K562 (cell line): ENCODE measurements around the gene CHN2. TPM values are rescaled to one million over a fixed set of nuclear protein-coding genes. Genes with fewer than 3 reads are reported as not detected.

Experiments used
- ATAC-seq: fragments of 200-7000 bp; cut with Tn5 transposase; 3 replicates; pipeline ENCODE4 v1.9.1; 2020; ENCODE audit warnings: moderate library complexity
- BruUV-seq: library from RNA; stranded (reverse); fragments of 400-500 nt; replicated peaks from 2 replicates; lab custom pipeline; 2021; lab: Mats Ljungman, UMichigan
- CTCF ChIA-PET: fragments of 300-600 bp; formaldehyde crosslinking; extraction: SDS; loops from one replicate; lab custom pipeline; 2021; ENCODE audit warnings: low intra/inter-chr PET ratio; lab: Yijun Ruan, JAX
- POLR2A ChIA-PET: fragments of 300-600, 350-650 bp; sonication (Branson Sonifier 250); formaldehyde crosslinking; extraction: SDS; loops from one replicate; lab custom pipeline; 2021; ENCODE audit warnings: antibody characterized with exemption, inconsistent platforms; lab: Yijun Ruan, JAX
- DNase-seq, 4 experiments: peaks; one replicate each; pipeline versions ENCODE4 v3.0.0 to v3.0.0-alpha.2; 2011 to 2018; ENCODE audit warnings: low spot score in 3 of 4, mixed read lengths in 3 of 4; ENCODE audit errors: extremely low read depth in 1 of 4
- FAIRE-seq: peaks from 2 replicates; lab custom pipeline; 2011; peaks lifted over from hg19 to GRCh38; lab: Jason Lieb, UNC
- H2AFZ ChIP-seq: 2 replicates; pipeline ENCODE4 v1.6.0; 2011; ENCODE audit warnings: low read depth, low read length, control low read depth, inconsistent platforms
- H3K27ac ChIP-seq: fragments of 200-600 bp; 3 replicates; pipeline ENCODE4 v1.8.0; 2011; ENCODE audit warnings: low read depth, mild to moderate bottlenecking, control low read depth, inconsistent platforms, low read length, moderate library complexity, mixed read lengths; ENCODE audit errors: extremely low read depth
- H3K27me3 ChIP-seq, 2 experiments: fragments of 300-600 bp in 1 of 2; 2 replicates in 1 of 2; 3 replicates in 1 of 2; pipeline versions ENCODE4 v1.6.0 to v1.8.0; 2011; ENCODE audit warnings: inconsistent platforms in 2 of 2, low read length in 2 of 2, mild to moderate bottlenecking in 1 of 2, mixed read lengths in 1 of 2, moderate library complexity in 1 of 2; ENCODE audit not compliant: control insufficient read depth in 2 of 2, insufficient read depth in 2 of 2
- H3K36me3 ChIP-seq: fragments of 300-600 bp; 3 replicates; pipeline ENCODE4 v1.8.0; 2011; ENCODE audit warnings: mild to moderate bottlenecking, low read length, inconsistent platforms; ENCODE audit not compliant: control insufficient read depth, insufficient read depth
- H3K4me1 ChIP-seq, 2 experiments: fragments of 200-600 bp in 1 of 2; replicated peaks in 1 of 2; 2 replicates in 1 of 2; 3 replicates in 1 of 2; pipeline versions ENCODE4 v1.5.1 to v1.8.0; 2011; ENCODE audit warnings: inconsistent platforms in 2 of 2, low read length in 2 of 2, mild to moderate bottlenecking in 1 of 2, mixed read lengths in 1 of 2, moderate library complexity in 1 of 2; ENCODE audit not compliant: control insufficient read depth in 2 of 2, insufficient read depth in 2 of 2
- H3K4me2 ChIP-seq: 2 replicates; pipeline ENCODE4 v1.6.1; 2011; ENCODE audit warnings: low read length, control low read depth, inconsistent platforms, mixed read lengths; ENCODE audit not compliant: insufficient read depth
- H3K4me3 ChIP-seq: fragments of 200-600 bp; sonication (generic), shearing (Covaris generic); 2 replicates; pipeline ENCODE4 v1.5.1; 2016; ENCODE audit warnings: control low read depth, inconsistent platforms
- H3K79me2 ChIP-seq: fragments of 200-600 bp; 3 replicates; pipeline ENCODE4 v1.8.0; 2011; ENCODE audit warnings: low read length, inconsistent platforms; ENCODE audit not compliant: control insufficient read depth, insufficient read depth
- H3K9ac ChIP-seq, 2 experiments: 2 replicates each; pipeline versions ENCODE4 v1.6.0 to v1.6.1; 2011; ENCODE audit warnings: low read depth in 2 of 2, low read length in 2 of 2, control low read depth in 1 of 2, inconsistent platforms in 1 of 2, mild to moderate bottlenecking in 1 of 2, mixed read lengths in 1 of 2; ENCODE audit not compliant: insufficient read depth in 1 of 2
- H3K9me1 ChIP-seq: one replicate; pipeline ENCODE4 v1.6.0; 2011; ENCODE audit warnings: inconsistent platforms, mild to moderate bottlenecking, low read length, moderate library complexity; ENCODE audit not compliant: control insufficient read depth, insufficient read depth
- H3K9me3 ChIP-seq: replicated peaks from 2 replicates; pipeline ENCODE4 v1.5.1; 2011; ENCODE audit warnings: low read depth, low read length, inconsistent platforms; ENCODE audit not compliant: control insufficient read depth, insufficient read depth
- H4K20me1 ChIP-seq: replicated peaks from 2 replicates; pipeline ENCODE4 v1.6.1; 2011; ENCODE audit warnings: low read length, inconsistent platforms, mixed read lengths; ENCODE audit not compliant: control insufficient read depth, insufficient read depth
- GATA2 ChIP-seq: sonication (generic); formaldehyde crosslinking; IDR thresholded peaks from 2 replicates; pipeline ENCODE4 v1.4.0; 2020; ENCODE audit warnings: mild to moderate bottlenecking, missing genetic modification reagents
- RAD21 ChIP-seq, 2 experiments: fragments of 250-450 bp in 1 of 2; fragments of 450-650 bp in 1 of 2; sonication (Bioruptor Pico) in 1 of 2; formaldehyde crosslinking in 1 of 2; IDR thresholded peaks in 1 of 2; conservative IDR thresholded peaks in 1 of 2; 2 replicates each; pipeline versions ENCODE4 v1.4.0 to v1.8.0; 2020 to 2022; ENCODE audit warnings: mild to moderate bottlenecking in 2 of 2, moderate library complexity in 1 of 2
- TSC22D4 ChIP-seq: fragments of 450-650 bp; IDR thresholded peaks from 2 replicates; pipeline ENCODE4 v1.6.1; 2016; ENCODE audit warnings: missing genetic modification characterization, missing biosample characterization, control low read depth
- ZKSCAN3 ChIP-seq: fragments of 250-450 bp; sonication (Bioruptor Pico); IDR thresholded peaks from 2 replicates; pipeline ENCODE4 v1.4.0; 2020
- ZNF764 ChIP-seq: fragments of 250-450 bp; sonication (Bioruptor Pico); IDR thresholded peaks from 2 replicates; pipeline ENCODE4 v1.4.0; 2020; ENCODE audit warnings: low read depth, mild to moderate bottlenecking, moderate library complexity
- WGBS: fragments of 100-300 bp; shearing (Covaris generic); methylation state at CpG from one replicate; pipeline ENCODE4 v1.1.6; 2016; ENCODE audit warnings: low coverage, mixed read lengths; ENCODE audit not compliant: insufficient coverage; ENCODE audit errors: missing lambda C conversion rate; 5-methylcytosine and 5-hydroxymethylcytosine counted together
- in situ Hi-C: fragments of 300-500 bp; cut with MboI; formaldehyde crosslinking; loops from 4 replicates; pipeline ENCODE4 v1.15.0; 2018; ENCODE audit warnings: inconsistent platforms, mixed read lengths
- intact Hi-C: fragments of 100-400 bp; cut with micrococcal nuclease; formaldehyde crosslinking; loops from 2 replicates; pipeline ENCODE4 v1.14.2; 2022
- polyA plus RNA-seq, 8 experiments: library from polyadenylated mRNA; depleted of rRNA in 4 of 8; stranded (reverse) in 5 of 8; unstranded in 3 of 8; fragments of >200 nt; fragmentation: Nextera tagmentation in 2 of 8; fragmentation: Illumina TruSeq in 1 of 8; extraction: Ambion mirVana in 2 of 8; extraction: Trizol in 1 of 8; gene quantifications; 2 replicates each; pipeline versions ENCODE4 v1.2.1 to v1.2.3, GENCODE V29; 2011 to 2014; ENCODE audit warnings: inconsistent platforms in 1 of 8, missing spikeins in 1 of 8
- total RNA-seq, 7 experiments: library from RNA; depleted of rRNA in 6 of 7; stranded (reverse); fragments of >200 nt in 6 of 7; fragmentation: Illumina TruSeq in 2 of 7; extraction: Trizol in 2 of 7; gene quantifications; 2 replicates each; pipeline versions ENCODE4 v1.2.1 to v1.2.3, GENCODE V29; 2011 to 2021; ENCODE audit warnings: low replicate concordance in 1 of 7
- TF ChIP-seq, protein P1 (sequence below): fragments of 250-450 bp; sonication (Bioruptor Pico); IDR thresholded peaks from 2 replicates; pipeline ENCODE4 v1.8.0; 2022; ENCODE audit warnings: inconsistent platforms, mild to moderate bottlenecking, moderate library complexity, borderline replicate concordance
- TF ChIP-seq, protein P2 (sequence below), 3 experiments: IDR thresholded peaks in 2 of 3; conservative IDR thresholded peaks in 1 of 3; 2 replicates each; pipeline ENCODE4 v1.5.1; 2011 to 2012; ENCODE audit warnings: low read length in 3 of 3, mild to moderate bottlenecking in 3 of 3, control low read depth in 2 of 3, improper control_type of control experiment in 1 of 3, inconsistent platforms in 1 of 3, low read depth in 1 of 3, mixed read lengths in 1 of 3, moderate library complexity in 1 of 3; ENCODE audit not compliant: insufficient read depth in 2 of 3

The CHN2 gene
- total and polyA plus RNA-seq, 9 of the 15 experiments (the other 6 are each of a cell fraction or from before 2014, with no cell fraction given): 0.12 to 2.1 (median 0.31) TPM; not detected in 1

DNA sequence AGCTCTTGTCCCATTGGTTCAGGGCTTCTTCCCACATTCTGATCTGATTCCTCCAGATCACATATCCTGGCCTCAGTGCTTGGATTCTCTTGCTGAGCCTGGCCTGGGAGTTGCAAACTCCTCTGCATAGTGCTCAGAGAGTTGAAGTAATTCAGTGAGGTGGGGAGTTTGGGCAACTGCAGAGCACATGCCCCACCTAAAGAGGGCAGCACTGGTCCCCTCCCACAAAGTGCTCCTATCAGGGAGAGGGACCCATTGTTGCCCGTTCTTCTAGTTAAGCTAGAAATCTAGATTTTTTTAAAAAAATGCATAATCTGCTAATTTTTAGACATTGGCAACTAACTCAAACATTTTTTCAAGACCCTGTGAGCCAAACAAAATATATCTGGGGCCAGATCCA is 45.1 kb downstream of the CHN2 start:
- WGBS: 0% methylated on average over 1 of the region's 1 CpG
- DNase-seq: peak; percentile 28 to 50 (median 48)
- peak; percentile 67 for FAIRE-seq
- POLR2A ChIA-PET: no interaction called here
- H3K79me2 ChIP-seq: no peaks in the 10 kb centered on the region
- H3K27ac ChIP-seq: no peak overlapping the region
- no peaks in the 10 kb centered on the region for H3K27me3 ChIP-seq
- H2AFZ ChIP-seq: no peak overlapping the region
- in situ Hi-C loops (no loop called here), intact Hi-C loops (no loop called here)
- CTCF ChIA-PET: interaction anchor here (0.6 kb wide), 1 partner anchor 49 kb away, joined by 3 read pairs; no protein-coding TSS in a partner anchor
- no peaks in the 10 kb centered on the region for H3K4me1 ChIP-seq
- ATAC-seq: peak; percentile 88
- no peak overlapping the region for H3K4me2 ChIP-seq
- no peak overlapping the region for H3K4me3 ChIP-seq
- H3K9me1 ChIP-seq: no peaks in the 10 kb centered on the region
- H3K36me3 ChIP-seq: no peaks in the 10 kb centered on the region
- no TSS peak for BruUV-seq
- H3K9me3 ChIP-seq: no peaks in the 10 kb centered on the region
- TF ChIP-seq ZNF764: no peak
- TF ChIP-seq TSC22D4 (tag): no peak
- no peak for TF ChIP-seq GATA2 (CRISPR knock-in tag)
- TF ChIP-seq, protein P1, sequence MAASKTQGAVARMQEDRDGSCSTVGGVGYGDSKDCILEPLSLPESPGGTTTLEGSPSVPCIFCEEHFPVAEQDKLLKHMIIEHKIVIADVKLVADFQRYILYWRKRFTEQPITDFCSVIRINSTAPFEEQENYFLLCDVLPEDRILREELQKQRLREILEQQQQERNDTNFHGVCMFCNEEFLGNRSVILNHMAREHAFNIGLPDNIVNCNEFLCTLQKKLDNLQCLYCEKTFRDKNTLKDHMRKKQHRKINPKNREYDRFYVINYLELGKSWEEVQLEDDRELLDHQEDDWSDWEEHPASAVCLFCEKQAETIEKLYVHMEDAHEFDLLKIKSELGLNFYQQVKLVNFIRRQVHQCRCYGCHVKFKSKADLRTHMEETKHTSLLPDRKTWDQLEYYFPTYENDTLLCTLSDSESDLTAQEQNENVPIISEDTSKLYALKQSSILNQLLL (CRISPR knock-in tag): no peak
- TF ChIP-seq, protein P2, sequence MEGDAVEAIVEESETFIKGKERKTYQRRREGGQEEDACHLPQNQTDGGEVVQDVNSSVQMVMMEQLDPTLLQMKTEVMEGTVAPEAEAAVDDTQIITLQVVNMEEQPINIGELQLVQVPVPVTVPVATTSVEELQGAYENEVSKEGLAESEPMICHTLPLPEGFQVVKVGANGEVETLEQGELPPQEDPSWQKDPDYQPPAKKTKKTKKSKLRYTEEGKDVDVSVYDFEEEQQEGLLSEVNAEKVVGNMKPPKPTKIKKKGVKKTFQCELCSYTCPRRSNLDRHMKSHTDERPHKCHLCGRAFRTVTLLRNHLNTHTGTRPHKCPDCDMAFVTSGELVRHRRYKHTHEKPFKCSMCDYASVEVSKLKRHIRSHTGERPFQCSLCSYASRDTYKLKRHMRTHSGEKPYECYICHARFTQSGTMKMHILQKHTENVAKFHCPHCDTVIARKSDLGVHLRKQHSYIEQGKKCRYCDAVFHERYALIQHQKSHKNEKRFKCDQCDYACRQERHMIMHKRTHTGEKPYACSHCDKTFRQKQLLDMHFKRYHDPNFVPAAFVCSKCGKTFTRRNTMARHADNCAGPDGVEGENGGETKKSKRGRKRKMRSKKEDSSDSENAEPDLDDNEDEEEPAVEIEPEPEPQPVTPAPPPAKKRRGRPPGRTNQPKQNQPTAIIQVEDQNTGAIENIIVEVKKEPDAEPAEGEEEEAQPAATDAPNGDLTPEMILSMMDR (IDR thresholded peaks at IDR 0.05 in 2 of 3, conservative IDR thresholded peaks at IDR 0.05 in 1 of 3; ENCODE audit: insufficient read depth in 2 of 3, low read depth in 1 of 3, low read length in 3 of 3): peak; percentile 54 to 80 (median 74)
- TF ChIP-seq RAD21 (CRISPR knock-in tag; conservative IDR thresholded peaks at IDR 0.05 in 1 of 2, IDR thresholded peaks at IDR 0.05 in 1 of 2): peak in 1 of 2 experiments; percentile 29; a peak in 2 of 4 replicates
- TF ChIP-seq ZKSCAN3 (CRISPR knock-in tag): no peak
- H4K20me1 ChIP-seq: no peaks in the 10 kb centered on the region
- no peak overlapping the region for H3K9ac ChIP-seq
